Activated T-cell treated with anti-CD3 and anti-CD28 coated beads for 1 hour (primary cell): Measurements from ENCODE around the gene NOS1AP.

ENCODE experiments used
- DNase-seq: peaks from one replicate; pipeline ENCODE4 v3.0.0-alpha.2; 2020; ENCODE audit warnings: low read depth

NOS1AP gene

DNA sequence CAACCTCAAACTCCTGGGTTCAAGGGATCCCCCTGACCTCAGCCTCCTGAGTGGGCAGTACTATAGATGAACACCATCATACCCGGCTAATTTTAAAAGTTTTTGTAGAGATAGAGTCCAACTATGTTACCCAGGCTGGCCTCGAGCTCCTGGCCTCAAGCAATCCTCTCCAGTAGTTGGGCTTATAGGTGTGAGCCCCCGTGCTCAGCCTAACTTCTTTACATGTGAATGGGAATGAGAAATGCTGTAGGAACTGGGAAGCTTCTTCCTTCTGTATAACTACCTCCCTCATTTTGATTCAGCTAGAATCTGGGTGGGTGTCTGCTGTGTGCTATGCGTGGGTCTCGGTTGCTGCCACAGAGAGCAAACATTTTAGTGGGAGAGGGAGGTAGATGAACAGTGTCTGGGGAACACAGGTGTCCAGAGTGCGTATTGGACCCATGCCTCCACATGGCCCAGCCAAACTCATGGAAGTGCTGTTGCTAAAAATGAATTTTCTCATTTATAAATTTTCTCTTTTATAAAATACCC lies 150.6 kb downstream of the NOS1AP start:
- DNase-seq: no peak

DNA sequence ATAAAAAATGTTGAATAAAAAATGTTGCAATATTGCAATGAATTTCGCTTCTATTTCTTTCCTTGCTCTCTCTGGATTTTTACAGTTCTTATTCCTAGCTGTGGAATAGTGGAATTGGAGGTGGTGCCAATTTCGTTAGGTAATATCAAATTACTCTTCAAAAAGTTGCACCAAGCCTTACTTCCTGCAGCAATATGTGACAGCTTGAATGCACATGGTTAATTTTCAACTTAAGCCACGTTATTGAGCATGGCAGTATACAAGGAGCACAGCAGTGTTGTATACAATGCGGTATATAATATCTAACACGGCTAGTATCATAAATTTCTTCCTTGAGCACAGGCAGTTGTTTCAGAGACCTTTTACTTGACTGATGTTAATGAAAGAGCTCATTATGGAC lies 152.5 kb downstream of the NOS1AP start:
- DNase-seq: no peak

DNA sequence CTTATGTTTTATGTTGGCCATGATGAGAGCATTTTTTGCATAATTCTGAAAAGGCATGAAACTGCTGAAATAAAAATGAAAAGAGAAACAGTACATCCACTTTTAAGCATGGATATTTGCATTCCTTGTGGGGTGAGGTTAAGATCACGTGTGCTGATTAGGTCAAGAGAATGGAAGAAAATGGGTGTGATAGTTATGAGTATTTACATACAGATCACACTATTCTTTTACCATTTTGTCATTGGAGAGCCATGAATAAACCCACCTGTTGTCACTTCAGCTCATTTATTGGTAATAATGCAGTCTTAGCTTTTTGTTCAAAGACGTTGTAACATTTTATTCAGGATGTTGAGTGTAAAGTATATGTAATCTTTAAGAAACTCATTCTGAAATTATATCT lies 153.2 kb downstream of the NOS1AP start:
- no peak for DNase-seq

DNA sequence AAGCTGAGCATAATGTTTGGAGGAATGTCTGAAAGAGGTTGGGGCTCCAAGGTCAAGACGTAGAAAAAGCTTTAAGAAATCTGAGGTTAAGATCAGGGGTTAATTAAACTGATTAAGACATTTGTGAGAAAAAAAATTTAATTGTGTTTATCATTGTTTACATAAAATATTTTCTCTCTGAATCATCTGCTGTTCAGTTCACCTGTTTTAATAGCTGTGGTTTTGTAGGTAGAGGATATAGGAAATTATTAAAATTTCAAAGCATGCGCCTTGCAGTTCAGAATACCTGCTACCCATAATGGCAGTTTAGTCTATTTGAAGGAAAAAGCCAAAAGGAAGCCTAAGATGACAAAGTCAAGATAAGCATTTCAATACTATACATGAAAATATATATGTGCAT lies 154.0 kb downstream of the NOS1AP start:
- DNase-seq: no peak

DNA sequence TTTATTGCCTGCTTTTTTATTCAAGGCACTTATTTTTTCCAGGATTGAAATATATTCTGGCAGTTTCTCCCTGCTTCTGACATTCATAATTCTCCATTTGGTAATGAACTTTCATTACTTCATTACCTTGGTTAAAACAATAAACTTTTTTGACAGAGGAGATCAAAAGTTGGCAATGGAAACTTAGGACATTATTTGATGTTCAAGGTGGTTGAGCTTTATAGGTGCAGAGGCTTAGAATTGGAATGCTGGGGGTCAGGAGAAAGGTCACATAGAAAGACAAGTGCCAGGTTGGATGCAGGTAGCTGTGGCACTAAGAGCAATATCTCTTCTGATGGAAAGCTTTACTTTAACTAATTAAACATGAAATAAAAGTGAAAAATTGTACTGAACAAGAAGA lies 154.8 kb downstream of the NOS1AP start:
- no peak for DNase-seq

DNA sequence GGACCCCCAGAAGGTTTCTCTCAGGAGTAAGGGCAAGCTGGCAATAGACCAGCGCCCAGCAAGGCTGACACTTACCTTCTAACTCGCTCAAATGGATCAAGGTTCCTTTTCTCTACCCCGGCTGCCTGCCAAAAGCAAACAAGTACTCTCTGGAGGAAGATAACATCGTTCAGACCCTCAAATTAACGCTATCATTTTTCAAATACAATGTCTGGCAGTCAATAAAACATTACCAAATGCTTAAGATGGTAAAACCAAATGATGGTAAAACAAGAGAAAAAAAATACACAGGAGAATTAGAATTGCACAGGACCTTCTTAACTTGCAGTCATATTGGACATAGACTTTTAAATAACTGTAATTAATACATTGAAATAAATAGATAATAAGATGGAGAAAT lies 159.1 kb downstream of the NOS1AP start:
- DNase-seq: no peak

DNA sequence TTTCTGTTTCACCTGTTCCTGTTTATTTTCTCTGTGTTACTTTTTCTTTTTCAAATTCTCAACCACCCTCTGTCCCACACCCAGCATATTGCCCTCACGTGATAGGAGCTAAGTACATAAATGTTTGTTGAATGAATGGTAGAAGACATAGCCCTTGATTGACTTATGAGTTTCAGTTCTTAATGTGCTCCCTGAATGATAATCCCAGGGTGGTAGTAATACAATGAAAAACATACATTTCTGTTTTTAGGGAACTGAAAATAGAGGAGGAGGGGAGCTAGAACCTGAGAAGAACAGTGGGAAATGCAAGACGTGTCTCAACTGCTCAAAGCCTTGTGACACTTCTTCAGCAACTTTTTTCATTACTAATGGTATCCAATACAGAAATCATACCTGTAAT lies 160.1 kb downstream of the NOS1AP start:
- DNase-seq: no peak

DNA sequence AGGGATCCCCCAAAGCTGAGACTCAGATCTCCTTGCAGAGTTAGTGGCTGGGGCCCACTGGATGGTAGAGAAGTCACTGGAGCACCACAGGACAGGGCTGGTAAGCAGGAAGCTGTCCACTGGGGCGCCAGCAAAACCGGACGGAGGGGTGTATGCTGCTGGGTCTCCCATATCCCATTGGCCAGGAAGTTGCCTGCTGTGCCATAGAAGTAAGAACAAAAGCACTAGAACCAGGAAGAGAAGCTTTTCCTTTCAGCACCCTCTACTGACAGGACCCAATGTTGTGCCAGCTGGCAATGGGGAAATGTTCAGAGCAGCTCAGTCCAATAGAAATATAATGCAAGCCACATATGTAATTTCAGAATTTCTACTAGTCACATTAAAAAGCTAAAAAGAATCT lies 160.6 kb downstream of the NOS1AP start:
- DNase-seq: no peak

DNA sequence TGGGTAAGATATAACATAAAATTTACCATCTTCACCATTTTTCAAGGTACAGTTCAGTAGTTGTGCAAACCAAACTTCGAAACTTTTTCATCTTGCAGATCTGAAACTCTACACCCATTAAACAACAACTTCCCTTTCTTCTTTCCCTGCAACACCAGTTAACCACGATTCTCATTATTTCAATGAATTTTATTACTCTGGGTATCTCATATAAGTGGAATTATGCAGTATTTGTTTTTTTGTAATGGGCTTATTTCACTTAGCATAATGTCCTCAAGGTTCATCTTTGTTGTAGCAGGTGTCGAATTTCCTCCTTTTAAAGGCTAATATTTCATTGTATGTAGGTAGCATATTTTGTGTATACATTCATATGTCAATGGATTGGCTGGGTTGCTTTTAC lies 161.0 kb downstream of the NOS1AP start:
- no peak for DNase-seq

DNA sequence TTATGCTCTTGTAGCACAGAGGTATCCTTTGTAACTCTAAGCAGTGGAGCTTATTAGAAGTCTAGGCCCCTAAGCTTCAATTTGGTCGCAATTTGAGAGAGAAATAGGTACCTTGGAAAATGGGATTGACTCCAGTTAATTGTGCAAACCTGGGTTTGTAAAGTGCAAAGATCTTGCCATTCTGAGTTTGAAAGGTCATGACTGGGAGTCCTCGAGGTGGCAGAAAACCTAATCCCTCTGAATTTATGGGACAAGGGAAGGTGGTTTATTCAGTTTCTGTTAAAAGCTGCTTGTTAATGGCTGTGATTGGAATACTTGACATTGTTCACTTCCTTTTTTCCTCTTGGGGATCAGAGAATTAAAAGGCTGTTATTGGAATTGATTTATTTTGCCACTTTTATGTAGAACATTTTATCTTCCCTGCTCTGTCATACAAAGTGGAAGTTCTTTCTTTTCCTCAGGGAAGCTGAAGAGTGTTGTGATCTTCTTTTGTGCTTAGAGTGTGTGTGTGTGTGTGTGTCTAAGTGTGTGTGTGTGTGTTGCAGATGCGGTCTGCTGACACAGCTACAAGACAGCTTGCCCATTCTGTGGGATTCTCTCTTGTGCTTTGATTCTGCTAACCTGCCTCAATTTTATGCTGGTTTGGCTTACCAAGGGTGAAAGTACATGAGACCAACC lies 162.7 kb downstream of the NOS1AP start:
- DNase-seq: no peak

DNA sequence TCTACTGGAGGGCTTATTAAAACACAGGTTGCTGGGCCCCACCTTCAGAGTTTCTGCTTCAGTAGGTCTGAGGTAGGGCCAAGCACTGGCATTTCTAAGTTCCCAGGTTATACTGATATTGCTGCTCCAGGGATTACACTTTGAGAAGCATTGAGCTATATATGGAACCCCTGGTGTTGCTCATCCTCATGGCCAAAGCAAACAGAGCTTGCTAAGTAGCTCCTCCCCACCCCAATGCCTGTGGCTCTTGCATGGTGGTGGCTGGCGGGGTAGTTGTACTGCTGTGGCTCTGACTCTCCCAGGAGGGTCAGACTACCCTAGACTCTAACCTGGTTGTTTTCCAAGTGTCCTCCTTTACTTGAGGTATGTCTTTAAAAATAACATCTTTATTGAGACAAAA lies 163.6 kb downstream of the NOS1AP start:
- DNase-seq: no peak

DNA sequence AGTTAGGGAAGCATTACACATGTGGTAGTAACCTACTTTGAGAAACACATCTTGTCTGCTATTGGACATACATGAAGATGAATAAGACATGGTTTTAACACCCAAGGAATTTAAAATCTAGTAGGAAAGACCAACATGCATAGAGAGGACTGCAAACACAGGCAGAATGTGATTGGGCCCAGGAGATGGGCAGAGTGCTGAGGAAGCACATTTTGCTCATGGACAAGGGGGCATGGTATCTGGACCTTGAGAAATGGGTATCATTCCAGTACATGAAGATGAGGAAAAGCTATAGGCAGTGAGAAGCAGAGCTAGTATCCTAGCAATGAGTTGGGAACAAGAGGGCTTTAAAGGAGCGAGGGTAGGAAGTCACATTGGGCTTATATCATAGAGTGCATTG lies 164.4 kb downstream of the NOS1AP start:
- DNase-seq: no peak

DNA sequence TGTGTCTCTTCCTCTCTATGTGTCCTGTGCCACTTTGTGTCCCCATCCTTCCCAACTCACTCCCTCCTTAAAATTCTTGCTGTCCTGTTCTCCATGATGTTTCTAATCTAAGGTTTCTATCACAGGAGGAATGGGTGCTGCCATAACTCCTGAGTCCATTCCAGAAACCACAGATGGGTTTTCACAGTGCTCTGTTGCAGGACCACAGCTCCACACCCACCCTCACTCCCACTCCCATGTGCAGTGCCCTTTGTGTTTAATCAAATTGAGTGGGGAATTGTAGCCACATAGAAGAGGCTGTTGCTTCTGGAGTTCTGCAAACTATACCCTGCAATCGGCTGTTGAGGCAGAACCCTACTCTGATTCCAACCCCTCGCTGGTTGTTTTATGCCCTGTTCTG lies 165.1 kb downstream of the NOS1AP start:
- no peak for DNase-seq

DNA sequence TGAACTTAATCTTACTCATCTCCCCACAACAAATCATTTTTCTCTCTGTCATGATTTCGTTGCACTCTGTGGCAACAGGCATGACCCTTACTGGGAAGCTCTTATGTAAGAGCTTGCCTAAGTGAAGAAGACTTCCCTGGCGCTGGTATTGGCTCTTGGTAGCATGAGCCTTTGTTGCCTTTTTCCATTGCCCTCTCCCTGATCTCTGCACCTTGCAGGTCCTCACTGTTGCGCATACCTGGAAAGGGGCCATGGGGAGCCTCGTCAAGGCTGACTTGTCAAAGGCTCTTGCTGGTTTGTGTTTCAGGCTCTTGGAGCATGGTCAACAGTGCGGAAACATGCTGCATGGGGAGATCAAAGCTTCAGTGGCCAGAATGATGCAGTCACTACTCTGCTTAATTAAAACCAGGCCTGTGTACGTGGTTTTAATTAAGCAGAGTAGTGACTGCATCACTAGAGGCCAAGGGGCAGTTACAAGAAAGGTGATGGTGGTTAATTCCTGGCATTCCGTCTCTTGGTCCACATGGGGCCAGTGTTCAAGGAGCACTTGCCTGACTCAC lies 165.8 kb downstream of the NOS1AP start:
- DNase-seq: no peak

DNA sequence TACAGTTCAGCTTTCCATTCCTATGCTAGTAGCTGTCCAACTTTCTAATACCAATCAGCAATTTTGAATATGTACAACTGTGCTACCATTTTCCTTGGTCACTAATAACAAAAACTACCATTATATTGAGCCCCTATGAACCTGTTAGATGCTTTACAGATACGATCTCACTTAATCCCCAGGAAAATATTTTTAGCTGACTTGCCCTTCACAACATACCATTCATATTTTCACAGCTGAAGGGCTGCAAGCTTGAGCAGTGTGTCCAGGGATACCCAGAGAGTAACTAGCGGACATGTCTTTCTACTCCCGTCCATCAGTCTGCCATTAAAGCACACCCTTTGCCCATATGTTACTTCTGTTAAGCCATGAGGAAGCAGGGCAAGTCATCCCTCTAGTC lies 166.7 kb downstream of the NOS1AP start:
- no peak for DNase-seq

DNA sequence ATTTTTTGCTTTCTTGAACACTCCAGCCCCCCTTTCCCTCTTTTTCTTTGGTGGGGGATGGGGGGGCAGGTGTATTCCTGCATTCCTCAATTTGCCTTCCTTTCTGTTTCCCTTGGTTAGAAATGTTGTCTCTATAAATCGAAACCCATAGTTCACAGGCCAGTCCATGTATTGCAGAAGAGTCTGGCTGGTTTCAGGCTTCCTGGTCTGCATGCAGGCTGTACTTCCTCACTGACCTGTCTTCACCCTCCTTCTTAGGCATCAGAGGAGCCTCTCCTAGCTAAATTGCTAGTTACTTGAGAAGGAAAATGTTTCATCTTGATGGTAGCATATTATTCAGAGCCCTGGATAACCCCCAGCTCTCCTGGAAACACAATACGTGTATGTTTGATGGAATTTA lies 167.1 kb downstream of the NOS1AP start:
- no peak for DNase-seq

DNA sequence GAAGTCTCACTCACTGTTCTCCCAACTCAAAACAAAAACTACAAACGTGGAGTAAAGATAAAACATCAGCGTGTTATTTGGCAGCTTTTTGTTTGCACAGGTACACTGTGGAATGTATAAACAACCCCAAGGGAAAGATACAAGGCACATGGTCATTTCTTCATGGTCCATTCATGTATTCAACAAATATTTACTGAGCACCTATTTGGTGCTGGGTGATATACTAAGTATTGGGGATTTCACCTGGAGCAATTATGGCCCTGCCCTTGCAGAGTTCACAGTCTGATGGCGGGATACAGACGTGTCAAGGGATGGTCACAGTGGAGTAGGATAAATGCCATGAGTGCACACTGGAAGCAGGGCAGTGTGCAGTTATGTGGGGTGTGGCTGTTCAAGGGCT lies 171.1 kb downstream of the NOS1AP start:
- DNase-seq: no peak

DNA sequence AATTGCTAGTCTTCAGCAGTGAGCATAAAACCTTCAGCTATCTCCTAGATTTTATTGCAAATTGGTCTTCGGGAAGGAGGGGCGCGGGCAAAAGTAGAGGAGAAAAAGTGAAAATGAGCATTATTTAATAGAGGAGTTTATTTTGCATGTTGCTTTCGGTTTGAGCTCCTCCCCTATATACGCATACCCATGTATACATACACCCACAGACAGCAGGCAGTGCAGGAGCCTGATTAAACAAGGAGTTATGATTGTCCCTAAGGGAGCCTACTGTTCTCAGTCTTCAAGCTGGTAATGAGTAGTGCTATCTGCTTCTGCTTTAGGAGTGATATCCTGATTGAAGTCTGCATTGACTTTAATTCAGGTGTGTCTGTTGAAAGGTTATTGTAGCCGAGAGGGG lies 173.3 kb downstream of the NOS1AP start:
- DNase-seq: no peak

DNA sequence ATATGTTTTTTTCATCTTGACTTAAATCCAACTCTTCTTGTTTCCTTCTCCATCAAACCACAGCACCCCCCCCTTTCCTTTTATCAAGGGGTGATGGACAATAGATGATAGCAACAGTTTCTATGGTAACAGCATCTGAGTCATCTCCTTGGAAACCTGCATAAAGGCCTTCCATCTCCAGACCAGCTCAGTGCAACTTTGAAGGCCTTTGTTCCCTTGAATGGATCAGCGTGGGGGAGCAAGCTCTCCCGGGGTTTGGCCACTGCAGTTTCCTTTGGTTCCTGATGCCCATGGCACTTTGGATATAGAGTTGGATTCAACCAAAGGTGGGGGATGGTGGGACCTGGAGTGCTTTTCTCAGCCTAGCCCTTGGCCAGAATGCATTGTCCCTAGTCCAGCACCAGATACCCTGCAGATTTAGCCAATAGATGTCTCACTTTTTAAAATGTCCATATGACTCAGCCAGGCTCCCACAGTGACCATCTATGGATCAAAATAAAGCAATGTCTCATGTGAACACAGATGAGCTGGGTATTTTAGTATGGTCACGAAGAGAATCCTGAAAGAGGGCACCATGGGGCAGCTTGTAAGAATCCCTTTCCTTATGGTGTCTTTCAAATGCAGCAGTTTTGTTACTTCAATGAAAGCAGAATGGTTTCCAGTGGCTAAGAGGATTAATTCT lies 179.5 kb downstream of the NOS1AP start:
- no peak for DNase-seq

DNA sequence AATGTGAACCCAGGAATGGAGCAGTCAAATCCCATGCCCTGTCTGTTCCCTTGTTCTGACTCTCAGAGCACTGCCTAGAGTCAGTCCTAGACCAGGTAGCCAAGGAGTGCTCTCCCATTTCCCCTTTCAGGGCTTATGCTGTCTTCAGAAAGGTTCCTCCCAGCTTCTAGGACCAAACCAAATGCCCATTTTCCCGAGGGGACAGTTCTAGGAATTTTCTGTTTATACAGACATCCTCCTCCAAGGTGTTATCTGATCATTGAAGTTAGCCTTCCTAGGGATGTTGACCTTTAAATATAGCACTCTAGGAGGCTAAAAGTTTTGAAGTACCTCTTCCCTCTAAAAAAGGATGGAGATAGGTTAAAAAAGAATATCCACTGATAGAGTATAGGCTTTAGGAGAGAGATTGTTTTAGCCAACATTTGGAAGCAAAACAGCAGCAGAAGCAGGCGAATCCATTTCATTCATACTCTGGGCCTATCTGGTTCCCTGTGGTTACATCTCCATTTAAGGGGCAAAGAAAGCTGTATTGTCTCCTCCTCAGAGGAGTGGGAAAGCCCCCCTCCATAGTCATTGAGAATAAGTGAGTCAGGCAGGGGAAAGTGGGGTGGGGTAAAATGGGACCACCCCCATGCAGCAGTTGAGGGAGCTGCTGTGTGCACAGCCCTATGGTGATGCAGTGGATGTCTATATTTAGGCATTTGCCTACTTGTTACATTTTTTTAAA lies 180.7 kb downstream of the NOS1AP start:
- DNase-seq: no peak

DNA sequence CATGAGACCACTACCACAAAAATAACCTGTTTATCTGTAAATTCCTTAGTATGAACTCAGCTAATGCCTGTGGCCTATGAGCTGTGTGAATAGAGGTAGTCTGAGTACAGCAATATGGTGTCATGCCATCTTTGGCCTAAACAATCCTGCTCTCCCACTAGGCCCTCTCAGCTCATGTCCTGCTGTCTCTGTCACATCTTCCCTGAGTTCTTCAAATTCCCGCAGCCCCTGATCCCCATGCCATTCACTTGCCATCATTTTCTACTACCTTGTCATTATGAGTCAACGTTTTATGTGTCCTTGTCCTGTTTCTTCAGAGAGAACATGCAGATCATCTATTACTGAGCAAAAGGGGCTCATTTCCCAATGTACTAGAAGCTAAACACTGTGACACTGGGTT lies 181.6 kb downstream of the NOS1AP start:
- no peak for DNase-seq

DNA sequence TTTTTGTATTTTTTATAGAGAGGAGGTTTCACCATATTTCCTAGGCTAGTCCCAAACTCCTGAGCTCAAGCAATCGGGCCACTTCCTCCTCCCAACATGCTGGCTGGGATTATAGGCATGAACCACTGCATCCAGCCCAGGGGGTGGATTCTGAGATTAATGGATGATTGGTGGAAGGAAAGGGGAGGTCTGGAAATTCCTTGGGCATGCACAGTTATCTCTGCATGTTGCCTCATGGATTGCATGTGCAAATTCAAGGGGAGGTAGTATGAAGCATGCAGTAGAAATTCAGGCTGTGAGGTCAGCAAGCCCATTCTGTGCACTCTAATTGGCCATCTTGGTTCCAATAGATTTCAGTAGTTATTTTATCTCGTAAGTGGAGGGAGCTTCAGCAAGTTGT lies 182.7 kb downstream of the NOS1AP start:
- no peak for DNase-seq

DNA sequence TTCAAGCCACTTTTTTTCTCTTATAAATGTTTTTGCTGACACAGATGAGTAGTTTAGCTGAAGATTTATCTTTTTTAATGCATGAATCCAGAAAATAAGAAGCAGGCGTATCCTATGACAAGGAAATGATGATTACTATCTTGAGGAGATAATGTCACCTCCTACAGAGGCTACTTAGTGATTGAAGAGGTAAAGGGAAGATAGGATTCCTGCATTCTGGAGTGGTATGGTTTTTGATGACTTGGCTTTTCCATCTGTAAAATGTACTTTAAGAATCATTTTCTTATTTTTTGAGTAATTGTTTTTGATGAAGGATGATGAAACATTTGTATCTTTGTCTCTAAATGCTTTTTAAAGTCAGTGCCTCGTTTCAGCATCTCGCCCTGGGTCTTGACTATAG lies 184.3 kb downstream of the NOS1AP start:
- DNase-seq: no peak
